ENCODE data around the gene DLX4.

DNA sequence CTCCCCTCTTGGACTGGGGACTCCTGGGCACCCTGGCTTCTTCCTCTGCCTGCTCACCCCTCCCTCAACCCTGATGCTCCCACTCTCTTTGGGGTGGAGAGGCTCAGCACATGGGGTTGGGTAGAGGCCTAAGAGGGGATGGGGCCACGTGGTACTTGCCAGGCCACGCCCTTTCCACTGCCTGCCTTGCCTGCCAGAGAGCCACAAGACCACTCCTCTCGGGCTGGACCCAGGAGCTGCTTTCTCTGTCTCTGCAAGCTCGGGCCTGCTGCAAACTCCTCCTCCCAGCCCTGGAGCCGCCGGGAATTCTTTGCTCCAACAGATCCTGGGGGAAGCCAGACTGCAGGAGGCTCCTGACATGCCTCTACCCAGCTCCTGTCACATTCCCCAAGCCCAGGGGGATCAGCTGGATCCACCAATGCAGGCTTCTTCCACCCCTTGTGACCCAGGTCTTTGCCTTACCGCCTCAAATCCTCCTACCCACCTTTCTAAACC lies 11.8 kb downstream of the DLX4 start:
- TF ChIP-seq EZH2 (IDR thresholded peaks at IDR 0.05): no peak
- TF ChIP-seq POLR2AphosphoS5 (IDR thresholded peaks at IDR 0.05; ENCODE audit: borderline replicate concordance, low read depth, low read length): no peak
